Measurements from ENCODE around the gene GDI2. TPM values are rescaled to one million over a fixed set of nuclear protein-coding genes. Genes with fewer than 3 reads are reported as not detected.

The GDI2 gene
- polyA plus RNA-seq, 6 donors from 2014 or later = 380 to 482 (median 401) TPM

DNA sequence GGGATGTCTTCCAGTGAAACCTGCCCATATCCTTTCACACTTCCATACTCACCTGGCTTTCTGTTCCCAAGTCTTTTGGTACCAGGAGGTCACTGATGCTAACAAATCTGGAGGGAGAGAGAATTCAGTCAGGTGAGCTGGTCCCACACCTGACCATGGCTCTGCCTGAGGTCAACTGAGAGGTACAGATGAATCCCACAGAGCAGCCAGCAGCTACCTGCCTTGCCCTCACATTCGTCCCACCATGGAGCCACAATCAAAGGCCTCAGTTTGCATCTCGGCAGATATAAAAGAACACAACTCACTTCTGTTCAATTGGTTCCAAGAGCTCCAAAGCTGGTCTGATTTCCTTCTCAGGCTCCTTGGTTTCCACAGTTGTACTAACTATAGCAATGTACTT, 47.0 kb downstream of the GDI2 start:
- H3K27ac Mint-ChIP-seq = peak overlapping the region in 2 of 6 donors; percentile 6 to 23
- H3K27me3 Mint-ChIP-seq = no peaks in the 10 kb centered on the region
- DNase-seq (no peak), ATAC-seq (ENCODE audit: low read depth in 2 of 2) (no peak)
- H3K4me3 Mint-ChIP-seq = no peak overlapping the region
- H3K4me1 Mint-ChIP-seq = peaks cover 0 to 10% (median 8%) of the 10 kb centered on the region in 3 donors
- H3K9me3 Mint-ChIP-seq = no peaks in the 10 kb centered on the region
- H3K36me3 Mint-ChIP-seq = peaks cover 12 to 32% of the 10 kb centered on the region in 2 donors

DNA sequence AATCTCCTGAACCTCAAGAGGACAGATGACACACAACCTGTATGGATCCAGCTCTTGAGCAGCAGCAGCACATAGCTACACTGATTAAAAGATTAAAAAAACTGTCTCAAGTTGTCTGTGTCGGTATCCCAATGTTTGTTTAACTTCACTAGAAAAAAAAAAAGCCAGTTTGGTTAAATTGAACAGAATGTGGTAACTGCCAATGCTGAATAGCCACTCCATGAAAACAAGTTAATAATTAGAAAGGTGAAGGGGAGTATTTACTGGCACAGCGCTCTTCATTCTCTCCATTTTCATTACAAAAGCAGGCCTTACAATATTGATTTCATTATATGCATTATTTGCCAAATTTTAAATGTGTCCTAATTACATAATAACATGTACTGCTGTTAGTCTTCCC, 47.6 kb downstream of the GDI2 start:
- Mint-ChIP-seq H3K4me3 (no peak overlapping the region), H3K4me1 (peaks cover 0 to 10% (median 8%) of the 10 kb centered on the region in 3 donors), H3K36me3 (peaks cover 12 to 36% of the 10 kb centered on the region in 2 donors), H3K27ac (peak overlapping the region in 1 of 6 donors; percentile 23), H3K9me3 (no peaks in the 10 kb centered on the region), H3K27me3 (no peaks in the 10 kb centered on the region)
- ATAC-seq (ENCODE audit: low read depth in 2 of 2) (no peak), DNase-seq (no peak)

DNA sequence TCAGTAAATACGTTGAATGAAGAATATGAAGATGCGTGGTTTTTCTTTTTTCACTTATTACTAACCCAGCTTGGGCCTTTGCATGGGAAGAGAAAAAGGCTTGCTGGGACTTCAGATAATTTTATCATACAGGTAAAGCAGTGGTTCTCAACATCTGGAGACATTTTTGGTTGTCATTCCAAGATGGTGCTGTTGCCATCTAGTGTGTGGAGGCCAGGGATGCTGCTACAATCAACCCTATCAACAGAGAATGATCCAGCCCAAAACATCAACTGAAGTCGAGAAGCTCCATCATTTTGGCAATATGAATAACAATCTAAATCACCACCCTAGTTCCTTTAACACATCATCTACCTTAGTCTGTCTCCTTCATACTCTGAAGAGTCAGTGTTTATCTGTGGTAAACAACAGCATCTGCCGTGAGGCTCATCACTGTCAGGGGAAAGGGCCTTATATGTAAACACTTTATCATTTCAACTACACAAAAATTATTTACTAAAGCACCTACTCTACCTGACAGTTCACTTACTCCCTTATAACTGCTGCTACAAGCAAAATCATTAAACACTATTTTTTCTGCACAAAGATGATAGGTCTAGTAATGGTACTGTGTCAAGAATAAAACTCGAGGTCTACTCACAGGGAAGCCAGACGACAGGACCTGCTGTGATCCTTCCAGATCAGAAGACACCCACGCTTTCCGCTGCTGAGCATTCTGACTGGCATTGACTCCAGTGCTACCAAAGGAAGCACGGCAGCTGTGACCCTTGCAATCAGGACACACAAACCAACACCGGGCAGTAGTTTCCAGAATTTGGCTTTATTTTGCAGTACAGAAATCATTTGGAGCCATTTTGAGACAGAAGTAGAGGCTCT, 48.6 kb downstream of the GDI2 start:
- Mint-ChIP-seq H3K27ac (peak overlapping the region in 5 of 6 donors; percentile 18 to 80 (median 24)), H3K27me3 (no peaks in the 10 kb centered on the region), H3K4me3 (no peak overlapping the region), H3K9me3 (no peaks in the 10 kb centered on the region), H3K4me1 (peaks cover 2 to 5% (median 4%) of the 10 kb centered on the region in 3 donors), H3K36me3 (peaks cover 16 to 41% of the 10 kb centered on the region in 2 donors)
- no peak for ATAC-seq (ENCODE audit: low read depth in 2 of 2)
- DNase-seq = no peak

DNA sequence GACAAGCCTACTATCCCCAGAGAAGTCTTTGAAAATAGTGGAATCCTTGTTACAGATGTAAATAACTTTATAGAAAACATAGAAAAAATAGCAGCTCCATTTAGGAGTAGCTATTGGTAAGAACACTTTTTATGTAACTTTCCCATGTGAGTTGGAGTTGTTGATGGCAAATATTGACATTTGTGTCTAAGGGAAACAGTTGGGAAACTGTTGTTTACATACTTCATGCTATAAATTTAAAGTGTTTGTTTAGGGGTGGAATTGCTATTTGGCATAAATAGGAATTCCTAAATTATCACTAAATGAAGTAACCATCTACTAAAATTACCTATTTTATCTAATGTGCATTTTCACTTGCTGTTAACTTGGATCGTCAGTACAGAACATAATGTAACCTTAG, 50.7 kb downstream of the GDI2 start:
- Mint-ChIP-seq H3K4me1 (peaks cover 2 to 5% (median 4%) of the 10 kb centered on the region in 3 donors), H3K9me3 (no peaks in the 10 kb centered on the region), H3K27ac (peak overlapping the region in 2 of 6 donors; percentile 14 to 24), H3K4me3 (no peak overlapping the region), H3K27me3 (no peaks in the 10 kb centered on the region), H3K36me3 (peaks cover 30 to 36% of the 10 kb centered on the region in 2 donors)
- no peak for DNase-seq
- ATAC-seq (ENCODE audit: low read depth in 2 of 2) = no peak

DNA sequence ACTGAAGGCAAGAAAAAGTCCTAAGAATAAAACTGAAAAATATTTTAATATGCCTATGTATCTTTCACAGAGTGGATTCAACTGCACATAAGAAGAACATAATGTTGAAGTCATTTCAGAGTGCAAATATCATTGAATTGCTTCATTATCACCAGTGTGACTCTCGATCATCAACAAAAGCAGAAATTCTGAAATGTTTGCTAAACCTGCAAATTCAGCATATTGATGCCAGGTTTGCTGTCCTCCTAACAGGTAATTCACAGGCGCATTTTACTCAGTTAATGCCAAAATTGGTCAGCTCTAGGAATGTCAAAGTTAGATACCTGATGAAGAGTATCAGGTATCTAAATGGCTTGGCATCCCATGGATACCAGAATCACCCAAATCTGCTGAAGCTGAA, 52.0 kb downstream of the GDI2 start:
- Mint-ChIP-seq H3K4me3 (no peak overlapping the region), H3K27ac (peak overlapping the region in 2 of 6 donors; percentile 42 to 76), H3K9me3 (no peaks in the 10 kb centered on the region), H3K36me3 (peaks cover 27 to 35% of the 10 kb centered on the region in 2 donors), H3K4me1 (peaks cover 2 to 5% (median 4%) of the 10 kb centered on the region in 3 donors), H3K27me3 (no peaks in the 10 kb centered on the region)
- ATAC-seq (ENCODE audit: low read depth in 2 of 2) (no peak), DNase-seq (no peak)

DNA sequence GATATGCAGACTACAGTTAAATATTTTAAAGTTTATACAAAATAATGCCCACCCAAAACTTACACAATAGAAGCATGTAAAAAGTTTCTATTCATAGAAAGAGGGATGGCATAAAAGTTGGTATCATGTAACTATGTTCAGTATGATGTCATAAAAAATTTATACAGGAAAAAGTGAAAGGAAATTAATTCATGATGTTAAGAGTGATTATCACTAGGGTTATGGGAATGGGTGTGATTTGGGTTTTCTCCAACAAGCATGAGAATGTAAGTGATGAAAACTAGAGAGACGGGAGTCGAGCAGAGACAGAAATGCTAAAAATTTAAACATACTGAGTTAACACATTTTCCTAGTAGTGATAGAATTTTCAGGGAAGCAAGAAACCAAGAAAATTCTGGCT, 52.7 kb downstream of the GDI2 start:
- Mint-ChIP-seq H3K9me3 (no peaks in the 10 kb centered on the region), H3K36me3 (peaks cover 20 to 29% of the 10 kb centered on the region in 2 donors), H3K27ac (peak overlapping the region in 5 of 6 donors; percentile 16 to 59 (median 44)), H3K4me3 (no peak overlapping the region), H3K4me1 (peaks cover 0 to 5% (median 2%) of the 10 kb centered on the region in 3 donors), H3K27me3 (no peaks in the 10 kb centered on the region)
- no peak for ATAC-seq (ENCODE audit: low read depth in 2 of 2)
- DNase-seq = no peak

DNA sequence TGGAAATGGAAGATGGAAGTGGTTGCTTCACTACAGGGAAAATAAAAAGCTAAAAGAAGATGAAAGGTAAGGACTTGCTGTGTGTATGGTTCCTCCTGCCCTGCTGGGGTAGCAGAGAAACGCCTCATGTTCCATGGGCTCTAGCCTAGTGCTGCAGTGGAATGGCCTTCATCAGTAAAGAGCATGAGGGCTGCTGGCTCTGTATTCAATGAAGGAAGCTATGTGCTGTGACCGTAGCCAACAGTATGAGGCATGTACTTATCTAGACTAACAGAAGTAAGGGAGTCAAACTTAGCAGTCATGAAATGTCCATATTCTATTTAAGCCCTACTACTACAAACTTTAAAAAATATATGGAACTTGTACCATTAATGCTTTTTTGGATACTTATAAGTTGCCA, 54.3 kb downstream of the GDI2 start:
- Mint-ChIP-seq H3K4me3 (no peak overlapping the region), H3K9me3 (no peaks in the 10 kb centered on the region), H3K4me1 (peaks cover 0 to 2% (median 0%) of the 10 kb centered on the region in 3 donors), H3K27ac (peak overlapping the region in 2 of 6 donors; percentile 53 to 73), H3K27me3 (no peaks in the 10 kb centered on the region), H3K36me3 (peaks cover 19 to 20% of the 10 kb centered on the region in 2 donors)
- DNase-seq (no peak), ATAC-seq (ENCODE audit: low read depth in 2 of 2) (no peak)

DNA sequence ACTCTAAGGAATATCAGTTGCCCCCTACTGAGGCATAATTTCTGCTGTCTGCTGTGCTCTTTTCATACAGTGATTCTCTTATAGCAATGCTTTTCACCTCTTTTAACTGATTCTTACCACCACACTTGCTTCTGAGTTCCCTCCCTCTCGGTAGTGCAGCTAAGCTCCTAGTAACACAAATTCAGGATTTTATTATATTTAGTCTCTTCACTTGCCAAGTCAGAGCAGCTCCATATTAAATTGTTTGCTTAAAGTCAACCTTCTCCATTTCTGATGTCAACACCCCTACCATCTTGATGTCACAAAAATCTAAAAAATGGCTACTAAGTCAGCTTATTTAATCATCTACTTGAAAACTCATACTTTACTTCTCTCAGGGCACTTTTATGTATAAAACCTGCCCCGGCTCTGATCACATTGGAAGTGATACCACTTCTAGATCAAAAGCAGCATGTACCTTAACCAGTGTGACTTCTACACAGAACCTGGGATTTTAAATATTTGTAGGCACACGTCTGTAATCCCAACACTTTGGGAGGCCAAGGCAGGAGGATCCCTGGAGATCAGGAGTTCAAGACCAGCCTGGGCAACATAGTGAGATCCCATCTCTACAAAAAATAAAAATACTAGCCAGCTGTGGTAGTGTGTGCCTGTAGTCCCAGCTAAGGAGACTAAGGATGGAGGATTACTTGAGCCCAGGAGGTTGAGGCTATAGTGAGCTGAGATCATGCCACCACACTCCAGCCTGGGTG, 55.3 kb downstream of the GDI2 start:
- H3K4me1 Mint-ChIP-seq = peaks cover 0 to 2% (median 0%) of the 10 kb centered on the region in 3 donors
- H3K27me3 Mint-ChIP-seq = no peaks in the 10 kb centered on the region
- H3K27ac Mint-ChIP-seq = peak overlapping the region; percentile 7 to 73 (median 52)
- peaks cover 17 to 19% of the 10 kb centered on the region in 2 donors for H3K36me3 Mint-ChIP-seq
- DNase-seq = no peak
- no peak overlapping the region for H3K4me3 Mint-ChIP-seq
- no peak for ATAC-seq (ENCODE audit: low read depth in 2 of 2)
- H3K9me3 Mint-ChIP-seq = no peaks in the 10 kb centered on the region

DNA sequence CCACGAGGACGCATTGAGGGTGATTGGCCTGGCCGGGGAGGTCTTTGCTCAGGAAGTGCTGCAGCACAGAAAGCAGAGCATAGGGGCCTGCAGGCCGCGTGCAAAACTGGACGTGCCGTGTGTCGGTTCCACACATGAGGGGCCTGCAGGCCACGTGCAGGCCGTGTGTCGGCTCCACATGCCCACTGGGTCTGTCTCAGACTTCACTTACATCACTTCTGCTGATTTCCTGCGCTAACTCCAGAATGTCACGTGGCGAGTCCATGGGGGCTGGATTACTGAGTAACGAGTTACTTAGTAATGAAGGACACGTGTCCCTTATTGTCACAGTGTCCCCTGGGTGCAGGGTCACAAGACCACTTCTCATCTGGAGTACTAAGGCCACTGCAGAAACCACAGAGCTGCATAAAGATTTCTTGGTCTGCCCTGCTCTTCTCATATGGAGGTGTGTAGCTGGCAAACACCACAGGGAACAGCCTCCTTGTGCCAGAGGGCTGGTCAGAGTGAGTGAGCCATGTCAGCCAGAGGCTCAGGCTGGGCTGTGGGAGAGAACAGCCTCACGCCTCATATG, 60.8 kb downstream of the GDI2 start:
- peaks cover 2 to 6% of the 10 kb centered on the region in 2 donors for H3K36me3 Mint-ChIP-seq
- DNase-seq = no peak
- H3K27ac Mint-ChIP-seq = peak overlapping the region in 2 of 6 donors; percentile 5 to 80
- no peaks in the 10 kb centered on the region for H3K27me3 Mint-ChIP-seq
- H3K4me1 Mint-ChIP-seq = peaks cover 0 to 11% (median 3%) of the 10 kb centered on the region in 3 donors
- no peak for ATAC-seq (ENCODE audit: low read depth in 2 of 2)
- no peaks in the 10 kb centered on the region for H3K9me3 Mint-ChIP-seq
- H3K4me3 Mint-ChIP-seq = no peak overlapping the region

DNA sequence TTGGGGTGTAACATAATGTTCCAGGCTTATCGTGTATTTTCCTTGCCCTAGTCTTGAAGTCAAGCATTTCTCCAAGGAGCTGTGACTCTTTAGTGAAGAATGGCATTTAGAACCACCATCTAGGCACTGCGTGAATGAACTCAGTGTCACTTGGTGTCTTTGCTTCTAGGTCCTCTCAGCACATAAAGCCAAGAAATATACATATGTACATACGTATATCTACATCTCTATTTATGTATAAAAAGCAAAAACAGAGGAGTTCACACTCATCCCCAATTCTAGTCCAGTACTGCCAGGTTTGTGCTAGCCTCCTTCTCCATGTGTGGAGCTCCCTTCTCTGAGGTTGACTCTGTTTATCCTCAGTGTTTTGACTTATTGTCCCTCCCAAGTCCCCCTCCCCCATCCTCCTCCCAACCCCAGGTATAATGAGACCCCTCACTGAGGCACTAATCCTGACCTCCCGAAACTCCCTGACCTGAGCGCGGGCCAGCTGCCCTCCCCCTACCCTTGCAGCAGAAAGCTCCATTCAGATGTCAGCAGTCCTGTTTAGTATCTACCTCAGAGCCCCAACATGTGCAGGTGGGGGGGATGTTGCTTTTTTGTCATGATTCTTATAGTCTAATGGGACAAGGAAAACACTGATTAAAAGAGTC, 61.5 kb downstream of the GDI2 start:
- DNase-seq = no peak
- ATAC-seq (ENCODE audit: low read depth in 2 of 2) = no peak
- Mint-ChIP-seq H3K4me1 (peaks cover 0 to 16% (median 7%) of the 10 kb centered on the region in 3 donors), H3K9me3 (no peaks in the 10 kb centered on the region), H3K4me3 (no peak overlapping the region), H3K27me3 (no peaks in the 10 kb centered on the region), H3K27ac (peak overlapping the region in 2 of 6 donors; percentile 5 to 18), H3K36me3 (peaks cover 7 to 8% of the 10 kb centered on the region in 2 donors)

DNA sequence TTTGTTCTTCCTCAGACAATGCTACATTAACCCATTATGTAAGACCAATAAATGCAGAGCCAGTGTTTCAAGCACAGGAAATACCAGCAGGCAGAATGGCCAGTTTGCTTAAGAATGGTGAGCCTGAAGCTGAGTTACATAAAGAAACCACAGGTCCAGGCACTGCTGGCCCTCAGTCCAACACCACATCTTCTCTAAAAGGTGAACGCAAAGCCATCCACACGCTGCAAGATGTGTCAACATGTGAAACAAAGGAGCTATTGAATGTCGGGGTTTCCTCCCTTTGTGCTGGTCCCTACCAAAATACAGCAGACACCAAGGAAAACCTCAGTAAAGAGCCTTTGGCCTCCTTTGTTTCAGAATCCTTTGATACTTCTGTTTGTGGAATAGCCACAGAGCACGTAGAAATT, 64.8 kb downstream of the GDI2 start:
- ATAC-seq (ENCODE audit: low read depth in 2 of 2) = no peak
- Mint-ChIP-seq H3K4me1 (peaks cover 0 to 16% (median 7%) of the 10 kb centered on the region in 3 donors), H3K27me3 (no peaks in the 10 kb centered on the region), H3K4me3 (no peak overlapping the region), H3K9me3 (no peaks in the 10 kb centered on the region), H3K36me3 (peaks cover 5 to 10% of the 10 kb centered on the region in 2 donors), H3K27ac (peak overlapping the region in 1 of 6 donors; percentile 47)
- DNase-seq = no peak

DNA sequence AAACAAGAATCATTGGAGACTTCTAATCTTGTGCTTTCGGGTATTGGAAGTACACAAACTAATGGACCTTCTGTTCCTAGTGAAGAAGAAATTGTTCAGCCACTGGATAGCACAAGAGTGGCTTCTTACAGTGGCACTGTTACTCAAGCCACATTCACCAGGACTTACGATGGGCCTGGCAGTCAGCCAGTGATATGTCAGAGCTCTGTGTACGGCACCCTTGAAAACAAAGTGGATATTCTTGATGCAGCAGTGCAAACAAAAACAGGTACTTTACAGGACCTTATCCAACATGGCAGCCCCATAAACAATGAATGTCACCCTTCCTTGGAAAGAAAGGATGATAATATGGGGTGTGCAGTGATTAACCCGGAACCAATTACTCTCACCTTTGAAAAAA, 67.0 kb downstream of the GDI2 start:
- H3K4me3 Mint-ChIP-seq = no peak overlapping the region
- H3K27me3 Mint-ChIP-seq = no peaks in the 10 kb centered on the region
- ATAC-seq (ENCODE audit: low read depth in 2 of 2) = no peak
- no peak for DNase-seq
- H3K27ac Mint-ChIP-seq = peak overlapping the region in 2 of 6 donors; percentile 37 to 67
- no peaks in the 10 kb centered on the region for H3K9me3 Mint-ChIP-seq
- peaks cover 5 to 10% of the 10 kb centered on the region in 2 donors for H3K36me3 Mint-ChIP-seq
- H3K4me1 Mint-ChIP-seq = peaks cover 2 to 16% (median 7%) of the 10 kb centered on the region in 3 donors

DNA sequence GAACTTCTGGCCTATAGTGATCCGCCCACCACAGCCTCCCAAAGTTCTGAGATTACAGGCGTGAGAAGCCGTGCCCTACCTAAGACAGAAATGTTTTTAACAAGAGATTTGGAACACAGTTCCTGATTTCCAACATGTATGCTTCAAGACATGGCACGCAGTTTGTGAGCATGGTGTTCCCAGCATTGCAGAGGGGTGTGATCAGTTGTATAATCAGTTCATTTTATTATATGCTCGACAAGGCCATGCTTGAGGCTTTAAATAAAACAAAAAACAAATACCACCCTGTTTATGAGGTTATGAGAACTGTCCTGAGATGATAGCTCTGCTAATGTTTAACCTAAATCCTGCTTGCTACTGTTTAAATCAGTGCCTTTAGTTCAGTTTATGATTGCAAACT, 68.4 kb downstream of the GDI2 start:
- no peaks in the 10 kb centered on the region for H3K27me3 Mint-ChIP-seq
- H3K36me3 Mint-ChIP-seq = peaks cover 5 to 10% of the 10 kb centered on the region in 2 donors
- peaks cover 3 to 13% (median 7%) of the 10 kb centered on the region in 3 donors for H3K4me1 Mint-ChIP-seq
- ATAC-seq (ENCODE audit: low read depth in 2 of 2) (no peak), DNase-seq (no peak)
- H3K4me3 Mint-ChIP-seq = no peak overlapping the region
- H3K27ac Mint-ChIP-seq = peak overlapping the region in 2 of 6 donors; percentile 14 to 47
- H3K9me3 Mint-ChIP-seq = no peaks in the 10 kb centered on the region

Data from naive B cell (primary cell).